ENCODE data around the gene SEPHS2.

The SEPHS2 gene

GRCh38 chr16:30457743-30458560, 12.3 kb upstream of the SEPHS2 start (continued):
- TF ChIP-seq, protein P1, sequence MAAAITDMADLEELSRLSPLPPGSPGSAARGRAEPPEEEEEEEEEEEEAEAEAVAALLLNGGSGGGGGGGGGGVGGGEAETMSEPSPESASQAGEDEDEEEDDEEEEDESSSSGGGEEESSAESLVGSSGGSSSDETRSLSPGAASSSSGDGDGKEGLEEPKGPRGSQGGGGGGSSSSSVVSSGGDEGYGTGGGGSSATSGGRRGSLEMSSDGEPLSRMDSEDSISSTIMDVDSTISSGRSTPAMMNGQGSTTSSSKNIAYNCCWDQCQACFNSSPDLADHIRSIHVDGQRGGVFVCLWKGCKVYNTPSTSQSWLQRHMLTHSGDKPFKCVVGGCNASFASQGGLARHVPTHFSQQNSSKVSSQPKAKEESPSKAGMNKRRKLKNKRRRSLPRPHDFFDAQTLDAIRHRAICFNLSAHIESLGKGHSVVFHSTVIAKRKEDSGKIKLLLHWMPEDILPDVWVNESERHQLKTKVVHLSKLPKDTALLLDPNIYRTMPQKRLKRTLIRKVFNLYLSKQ (tag by site-specific recombination; IDR thresholded peaks at IDR 0.05; ENCODE audit: borderline replicate concordance): no peak
- no peak for TF ChIP-seq IKZF3 (tag by site-specific recombination; IDR thresholded peaks at IDR 0.05)
- peak; percentile 94 for TF ChIP-seq ZNF394 (tag by site-specific recombination; IDR thresholded peaks at IDR 0.05; ENCODE audit: borderline replicate concordance)
- TF ChIP-seq FEZF1 (tag by site-specific recombination; IDR thresholded peaks at IDR 0.05): no peak
- no peak for TF ChIP-seq SCRT2 (tag by site-specific recombination; IDR thresholded peaks at IDR 0.05)
- TF ChIP-seq ZNF221 (tag by site-specific recombination; IDR thresholded peaks at IDR 0.05; ENCODE audit: borderline replicate concordance): no peak
- no peak for TF ChIP-seq ZNF350 (tag by site-specific recombination; IDR thresholded peaks at IDR 0.05)
- TF ChIP-seq, protein P2, sequence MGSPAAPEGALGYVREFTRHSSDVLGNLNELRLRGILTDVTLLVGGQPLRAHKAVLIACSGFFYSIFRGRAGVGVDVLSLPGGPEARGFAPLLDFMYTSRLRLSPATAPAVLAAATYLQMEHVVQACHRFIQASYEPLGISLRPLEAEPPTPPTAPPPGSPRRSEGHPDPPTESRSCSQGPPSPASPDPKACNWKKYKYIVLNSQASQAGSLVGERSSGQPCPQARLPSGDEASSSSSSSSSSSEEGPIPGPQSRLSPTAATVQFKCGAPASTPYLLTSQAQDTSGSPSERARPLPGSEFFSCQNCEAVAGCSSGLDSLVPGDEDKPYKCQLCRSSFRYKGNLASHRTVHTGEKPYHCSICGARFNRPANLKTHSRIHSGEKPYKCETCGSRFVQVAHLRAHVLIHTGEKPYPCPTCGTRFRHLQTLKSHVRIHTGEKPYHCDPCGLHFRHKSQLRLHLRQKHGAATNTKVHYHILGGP (tag by site-specific recombination; IDR thresholded peaks at IDR 0.05): no peak
- TF ChIP-seq ZNF280C (tag by site-specific recombination; IDR thresholded peaks at IDR 0.05): no peak
- 0 out of 2 replicates have a peak, but pooled peaks have one; percentile 23 for TF ChIP-seq ZNF335 (tag by site-specific recombination; conservative IDR thresholded peaks at IDR 0.05)
- no peak for TF ChIP-seq TCF7L2 (IDR thresholded peaks at IDR 0.05; ENCODE audit: borderline replicate concordance, low read depth, low read length)
- TF ChIP-seq ZNF768 (tag by site-specific recombination; IDR thresholded peaks at IDR 0.05): no peak
- no peak for TF ChIP-seq OVOL3 (tag by site-specific recombination; IDR thresholded peaks at IDR 0.05)
- TF ChIP-seq SALL2 (tag by site-specific recombination; IDR thresholded peaks at IDR 0.05; ENCODE audit: borderline replicate concordance): no peak
- TF ChIP-seq ZNF341 (tag by site-specific recombination; IDR thresholded peaks at IDR 0.05; ENCODE audit: low read depth): 0 out of 2 replicates have a peak, but pooled peaks have one; percentile 14
- TF ChIP-seq, protein P3, sequence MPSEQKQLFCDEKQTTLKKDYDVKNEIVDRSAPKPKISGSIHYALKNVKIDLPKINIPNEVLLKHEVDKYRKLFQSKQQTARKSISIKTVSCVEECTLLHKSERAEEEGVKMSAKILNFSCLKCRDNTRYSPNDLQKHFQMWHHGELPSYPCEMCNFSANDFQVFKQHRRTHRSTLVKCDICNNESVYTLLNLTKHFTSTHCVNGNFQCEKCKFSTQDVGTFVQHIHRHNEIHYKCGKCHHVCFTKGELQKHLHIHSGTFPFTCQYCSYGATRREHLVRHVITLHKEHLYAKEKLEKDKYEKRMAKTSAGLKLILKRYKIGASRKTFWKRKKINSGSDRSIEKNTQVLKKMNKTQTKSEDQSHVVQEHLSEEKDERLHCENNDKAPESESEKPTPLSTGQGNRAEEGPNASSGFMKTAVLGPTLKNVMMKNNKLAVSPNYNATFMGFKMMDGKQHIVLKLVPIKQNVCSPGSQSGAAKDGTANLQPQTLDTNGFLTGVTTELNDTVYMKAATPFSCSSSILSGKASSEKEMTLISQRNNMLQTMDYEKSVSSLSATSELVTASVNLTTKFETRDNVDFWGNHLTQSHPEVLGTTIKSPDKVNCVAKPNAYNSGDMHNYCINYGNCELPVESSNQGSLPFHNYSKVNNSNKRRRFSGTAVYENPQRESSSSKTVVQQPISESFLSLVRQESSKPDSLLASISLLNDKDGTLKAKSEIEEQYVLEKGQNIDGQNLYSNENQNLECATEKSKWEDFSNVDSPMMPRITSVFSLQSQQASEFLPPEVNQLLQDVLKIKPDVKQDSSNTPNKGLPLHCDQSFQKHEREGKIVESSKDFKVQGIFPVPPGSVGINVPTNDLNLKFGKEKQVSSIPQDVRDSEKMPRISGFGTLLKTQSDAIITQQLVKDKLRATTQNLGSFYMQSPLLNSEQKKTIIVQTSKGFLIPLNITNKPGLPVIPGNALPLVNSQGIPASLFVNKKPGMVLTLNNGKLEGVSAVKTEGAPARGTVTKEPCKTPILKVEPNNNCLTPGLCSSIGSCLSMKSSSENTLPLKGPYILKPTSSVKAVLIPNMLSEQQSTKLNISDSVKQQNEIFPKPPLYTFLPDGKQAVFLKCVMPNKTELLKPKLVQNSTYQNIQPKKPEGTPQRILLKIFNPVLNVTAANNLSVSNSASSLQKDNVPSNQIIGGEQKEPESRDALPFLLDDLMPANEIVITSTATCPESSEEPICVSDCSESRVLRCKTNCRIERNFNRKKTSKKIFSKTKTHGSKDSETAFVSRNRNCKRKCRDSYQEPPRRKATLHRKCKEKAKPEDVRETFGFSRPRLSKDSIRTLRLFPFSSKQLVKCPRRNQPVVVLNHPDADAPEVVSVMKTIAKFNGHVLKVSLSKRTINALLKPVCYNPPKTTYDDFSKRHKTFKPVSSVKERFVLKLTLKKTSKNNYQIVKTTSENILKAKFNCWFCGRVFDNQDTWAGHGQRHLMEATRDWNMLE (tag by site-specific recombination; conservative IDR thresholded peaks at IDR 0.05; ENCODE audit: low read depth): peak; percentile 91
- peak; percentile 77 for TF ChIP-seq ZNF558 (tag by site-specific recombination; IDR thresholded peaks at IDR 0.05)
- no peak for TF ChIP-seq ZNF701 (tag by site-specific recombination; IDR thresholded peaks at IDR 0.05)
- TF ChIP-seq ZNF426 (tag by site-specific recombination; IDR thresholded peaks at IDR 0.05): peak; percentile 80
- TF ChIP-seq ZNF48 (tag by site-specific recombination; IDR thresholded peaks at IDR 0.05): no peak
- no peak for TF ChIP-seq ZNF175 (tag by site-specific recombination; IDR thresholded peaks at IDR 0.05)
- TF ChIP-seq GLIS2 (tag by site-specific recombination; IDR thresholded peaks at IDR 0.05): no peak
- TF ChIP-seq ZNF449 (tag by site-specific recombination; IDR thresholded peaks at IDR 0.05): no peak
- 0 out of 2 replicates have a peak, but pooled peaks have one; percentile 28 for TF ChIP-seq ZNF560 (tag by site-specific recombination; IDR thresholded peaks at IDR 0.05; ENCODE audit: borderline replicate concordance)
- no peak for TF ChIP-seq ZNF488 (tag by site-specific recombination; IDR thresholded peaks at IDR 0.05)
- no peak for TF ChIP-seq SCRT1 (tag by site-specific recombination; IDR thresholded peaks at IDR 0.05; ENCODE audit: borderline replicate concordance)
- no peak for TF ChIP-seq ZNF184 (tag by site-specific recombination; IDR thresholded peaks at IDR 0.05)

All from HEK293 (cell line).